ENCODE measurements around the gene PPP3R1. TPM values are rescaled to one million over a fixed set of nuclear protein-coding genes. Genes with fewer than 3 reads are reported as not detected.
A peak's percentile ranks its signal among the peaks of the same experiment; 100 is the strongest.

The PPP3R1 gene
- total RNA-seq, 1 experiment from 2014 or later = 83.8 TPM

DNA sequence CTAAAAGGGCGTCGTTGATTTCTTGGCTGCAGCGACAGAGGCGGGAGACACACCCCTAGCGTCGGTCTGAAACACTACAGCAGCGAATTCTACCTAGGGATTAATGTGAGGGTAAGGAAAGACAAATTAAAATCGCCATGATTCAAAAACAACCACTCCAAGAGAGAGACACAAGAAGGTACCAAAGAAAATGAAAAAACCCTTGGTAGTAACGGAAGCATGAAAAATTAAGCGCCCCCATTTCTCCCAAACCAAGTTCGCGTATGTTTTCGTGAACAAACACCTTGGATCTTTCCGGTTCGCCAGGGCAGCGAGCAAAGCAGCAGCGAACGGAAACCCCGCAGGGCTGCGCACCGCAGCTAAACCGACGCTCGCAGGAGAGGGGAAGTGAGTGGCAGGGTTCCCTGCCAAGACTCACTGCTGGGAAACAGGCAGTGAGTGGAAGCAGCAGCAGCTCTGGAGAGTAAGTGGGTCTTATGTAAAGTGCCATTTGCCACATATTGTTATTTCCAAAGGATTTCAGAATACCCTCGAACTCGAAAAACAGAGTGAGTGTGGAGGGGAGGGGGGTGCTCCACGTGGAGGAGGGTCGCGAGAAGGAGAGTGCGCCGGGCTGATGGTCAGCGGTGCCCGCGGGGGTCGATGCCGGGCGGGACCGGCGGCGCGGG is 1.0 kb downstream of the PPP3R1 start:
- Histone ChIP-seq H3K27me3 (replicated peaks; ENCODE audit: insufficient read depth, low read depth, low read length, poor library complexity) (no peaks in the 10 kb centered on the region), H3K4me1 (ENCODE audit: insufficient read depth, low read length, poor library complexity, severe bottlenecking) (peaks cover 30% of the 10 kb centered on the region), H3K4me3 (ENCODE audit: low read depth, low read length, poor library complexity, severe bottlenecking) (peak overlapping the region; percentile 68), H3K9me3 (ENCODE audit: low read depth, low read length, poor library complexity, severe bottlenecking) (no peaks in the 10 kb centered on the region), H3K36me3 (ENCODE audit: insufficient read depth, low read length, poor library complexity, severe bottlenecking) (peaks cover 3% of the 10 kb centered on the region), H3K27ac (ENCODE audit: low read depth, low read length, poor library complexity, severe bottlenecking) (peak overlapping the region; percentile 79)
- peak; percentile 89 for DNase-seq (ENCODE audit: low spot score)
- ChIA-PET CTCF (interaction anchor here (1.0 kb wide), 1 partner anchor 55 kb away, joined by 3 read pairs; no protein-coding TSS in a partner anchor), POLR2A (ENCODE audit: low non-redundant PET) (no interaction called here)
- intact Hi-C loops (cut with micrococcal nuclease; ENCODE audit: unreplicated experiment) = loop anchor here (5.0 kb wide), 1 partner anchor 54 kb away; no protein-coding TSS in a partner anchor
- no TSS peak for BruUV-seq (replicated peaks)
- TF ChIP-seq CTCF (conservative IDR thresholded peaks at IDR 0.05; ENCODE audit: low read depth, low read length) (peak; percentile 75), EZH2 (IDR thresholded peaks at IDR 0.05; ENCODE audit: borderline replicate concordance, low read depth, low read length, poor library complexity, severe bottlenecking) (no peak)

DNA sequence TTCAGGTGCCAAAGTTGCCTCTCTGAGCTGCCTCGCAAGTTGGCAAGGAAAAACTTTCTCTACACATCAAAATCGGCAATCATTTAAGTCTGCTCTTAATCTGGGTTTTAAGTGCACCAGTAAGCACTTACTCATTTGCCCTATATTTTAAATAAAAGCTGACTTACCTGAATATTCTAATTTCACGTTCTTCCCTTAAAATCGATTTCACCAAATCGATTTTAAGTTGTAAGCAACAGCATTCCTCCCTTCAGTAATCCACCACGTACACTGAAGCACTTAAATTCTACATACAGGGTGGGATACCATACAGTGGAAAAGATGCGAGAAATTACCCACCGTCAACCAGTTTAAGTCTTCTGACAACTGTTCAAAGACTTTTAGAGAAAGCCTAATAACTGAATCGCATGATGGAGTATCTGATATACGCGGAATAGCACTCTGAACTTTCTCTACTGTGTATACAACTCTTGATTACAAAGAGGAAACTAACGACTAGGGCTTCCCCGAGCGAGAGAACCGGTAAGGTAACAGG is 1.6 kb downstream of the PPP3R1 start:
- DNase-seq (ENCODE audit: low spot score) = no peak
- POLR2A ChIA-PET (ENCODE audit: low non-redundant PET) = no interaction called here
- TF ChIP-seq EZH2 (IDR thresholded peaks at IDR 0.05; ENCODE audit: borderline replicate concordance, low read depth, low read length, poor library complexity, severe bottlenecking) = no peak
- TF ChIP-seq CTCF (conservative IDR thresholded peaks at IDR 0.05; ENCODE audit: low read depth, low read length) = no peak
- intact Hi-C loops (cut with micrococcal nuclease; ENCODE audit: unreplicated experiment) = loop anchor here (5.0 kb wide), 1 partner anchor 53 kb away; no protein-coding TSS in a partner anchor
- Histone ChIP-seq H3K27me3 (replicated peaks; ENCODE audit: insufficient read depth, low read depth, low read length, poor library complexity) (no peaks in the 10 kb centered on the region), H3K36me3 (ENCODE audit: insufficient read depth, low read length, poor library complexity, severe bottlenecking) (peaks cover 3% of the 10 kb centered on the region), H3K27ac (ENCODE audit: low read depth, low read length, poor library complexity, severe bottlenecking) (peak overlapping the region; percentile 79), H3K4me1 (ENCODE audit: insufficient read depth, low read length, poor library complexity, severe bottlenecking) (peaks cover 30% of the 10 kb centered on the region), H3K4me3 (ENCODE audit: low read depth, low read length, poor library complexity, severe bottlenecking) (peak overlapping the region; percentile 68), H3K9me3 (ENCODE audit: low read depth, low read length, poor library complexity, severe bottlenecking) (no peaks in the 10 kb centered on the region)
- CTCF ChIA-PET = interaction anchor here (1.0 kb wide), 1 partner anchor 55 kb away, joined by 3 read pairs; no protein-coding TSS in a partner anchor
- TSS peak; percentile 37 for BruUV-seq (replicated peaks)

GRCh38 chr2:68250196-68250595 is 2.1 kb downstream of the PPP3R1 start:
- H3K9me3 ChIP-seq (ENCODE audit: low read depth, low read length, poor library complexity, severe bottlenecking) = no peaks in the 10 kb centered on the region
- H3K4me3 ChIP-seq (ENCODE audit: low read depth, low read length, poor library complexity, severe bottlenecking) = peak overlapping the region; percentile 68
- no peak overlapping the region for H3K27ac ChIP-seq (ENCODE audit: low read depth, low read length, poor library complexity, severe bottlenecking)
- CTCF ChIA-PET = no interaction called here
- DNase-seq (ENCODE audit: low spot score) = no peak
- intact Hi-C loops (cut with micrococcal nuclease; ENCODE audit: unreplicated experiment) = loop anchor here (5.0 kb wide), 1 partner anchor 53 kb away; no protein-coding TSS in a partner anchor
- POLR2A ChIA-PET (ENCODE audit: low non-redundant PET) = no interaction called here
- H3K27me3 ChIP-seq (replicated peaks; ENCODE audit: insufficient read depth, low read depth, low read length, poor library complexity) = no peaks in the 10 kb centered on the region
- H3K36me3 ChIP-seq (ENCODE audit: insufficient read depth, low read length, poor library complexity, severe bottlenecking) = peaks cover 3% of the 10 kb centered on the region
- H3K4me1 ChIP-seq (ENCODE audit: insufficient read depth, low read length, poor library complexity, severe bottlenecking) = peaks cover 30% of the 10 kb centered on the region
- no peak for TF ChIP-seq CTCF (conservative IDR thresholded peaks at IDR 0.05; ENCODE audit: low read depth, low read length)
- TF ChIP-seq EZH2 (IDR thresholded peaks at IDR 0.05; ENCODE audit: borderline replicate concordance, low read depth, low read length, poor library complexity, severe bottlenecking) = no peak
- no TSS peak for BruUV-seq (replicated peaks)
